Mesenchymal stem cell (in vitro differentiated cells and primary cell): ENCODE data around the gene COL11A1.

Experiments used
- DNase-seq: peaks from one replicate; pipeline ENCODE4 v3.0.0-alpha.2; 2013
- H2AFZ ChIP-seq: one replicate; pipeline ENCODE4 v1.6.1; 2013; ENCODE audit warnings: low read depth, mild to moderate bottlenecking, control low read depth, inconsistent platforms, low read length, moderate library complexity
- H2AK5ac ChIP-seq: 2 replicates; pipeline ENCODE4 v1.6.1; 2013; ENCODE audit warnings: low read length, moderate library complexity, mild to moderate bottlenecking, inconsistent platforms; ENCODE audit not compliant: severe bottlenecking
- H2BK120ac ChIP-seq: one replicate; pipeline ENCODE4 v1.6.1; 2013; ENCODE audit warnings: low read depth, mild to moderate bottlenecking, inconsistent platforms, low read length, moderate library complexity
- H2BK12ac ChIP-seq, 2 experiments: one replicate each; pipeline ENCODE4 v1.6.1; 2013; ENCODE audit warnings: inconsistent platforms in 2 of 2, low read length in 2 of 2, mild to moderate bottlenecking in 2 of 2, moderate library complexity in 2 of 2, control low read depth in 1 of 2
- H2BK15ac ChIP-seq: one replicate; pipeline ENCODE4 v1.6.1; 2013; ENCODE audit warnings: mild to moderate bottlenecking, low read depth, inconsistent platforms; ENCODE audit not compliant: poor library complexity, severe bottlenecking
- H2BK5ac ChIP-seq: 2 replicates; pipeline ENCODE4 v1.6.1; 2013; ENCODE audit warnings: low read depth, mild to moderate bottlenecking, low read length, control low read depth, inconsistent platforms; ENCODE audit not compliant: poor library complexity, severe bottlenecking
- H3K14ac ChIP-seq, 2 experiments: one replicate each; pipeline ENCODE4 v1.6.1; 2013; ENCODE audit warnings: inconsistent platforms in 2 of 2, low read length in 2 of 2, control low read depth in 1 of 2, mild to moderate bottlenecking in 1 of 2, moderate library complexity in 1 of 2
- H3K18ac ChIP-seq, 2 experiments: one replicate each; pipeline ENCODE4 v1.6.1; 2013; ENCODE audit warnings: inconsistent platforms in 2 of 2, low read length in 2 of 2, control low read depth in 1 of 2, low read depth in 1 of 2, mild to moderate bottlenecking in 1 of 2
- H3K23ac ChIP-seq, 2 experiments: one replicate each; pipeline ENCODE4 v1.6.1; 2013; ENCODE audit warnings: inconsistent platforms in 2 of 2, low read length in 2 of 2, mild to moderate bottlenecking in 2 of 2, moderate library complexity in 2 of 2, control low read depth in 1 of 2
- H3K27ac ChIP-seq: 2 replicates; pipeline ENCODE4 v1.5.1; 2013; ENCODE audit warnings: mild to moderate bottlenecking, moderate library complexity, low read length, control low read depth, inconsistent platforms; ENCODE audit not compliant: poor library complexity, severe bottlenecking
- H3K27me3 ChIP-seq, 2 experiments: 2 replicates each; pipeline versions ENCODE4 v1.6.1 to v1.7.0; 2013; ENCODE audit warnings: low read length in 2 of 2, mild to moderate bottlenecking in 2 of 2, moderate library complexity in 2 of 2, control low read depth in 1 of 2, inconsistent platforms in 1 of 2; ENCODE audit not compliant: control insufficient read depth in 1 of 2, insufficient read depth in 1 of 2
- H3K36me3 ChIP-seq, 2 experiments: 2 replicates each; pipeline versions ENCODE4 v1.6.1 to v1.7.0; 2013; ENCODE audit warnings: low read length in 2 of 2, control low read depth in 1 of 2, inconsistent platforms in 1 of 2, low read depth in 1 of 2, mild to moderate bottlenecking in 1 of 2; ENCODE audit not compliant: insufficient read depth in 2 of 2, control insufficient read depth in 1 of 2
- H3K4ac ChIP-seq, 2 experiments: one replicate each; pipeline ENCODE4 v1.6.1; 2013; ENCODE audit warnings: inconsistent platforms in 2 of 2, low read length in 2 of 2, mild to moderate bottlenecking in 2 of 2, moderate library complexity in 2 of 2, control low read depth in 1 of 2, low read depth in 1 of 2
- H3K4me1 ChIP-seq: 2 replicates; pipeline ENCODE4 v1.6.1; 2013; ENCODE audit warnings: low read depth, low read length, control low read depth; ENCODE audit not compliant: control insufficient read depth, insufficient read depth
- H3K4me2 ChIP-seq: 2 replicates; pipeline ENCODE4 v1.6.1; 2013; ENCODE audit warnings: low read length, mild to moderate bottlenecking, inconsistent platforms; ENCODE audit not compliant: poor library complexity, severe bottlenecking
- H3K4me3 ChIP-seq, 2 experiments: 2 replicates each; pipeline versions ENCODE4 v1.5.1 to v1.7.0; 2013; ENCODE audit warnings: low read length in 2 of 2, mild to moderate bottlenecking in 2 of 2, control low read depth in 1 of 2, low read depth in 1 of 2; ENCODE audit not compliant: insufficient read depth in 1 of 2
- H3K79me1 ChIP-seq: replicated peaks from 2 replicates; pipeline ENCODE4 v1.6.1; 2013; ENCODE audit warnings: mild to moderate bottlenecking, control low read depth, low read length, inconsistent platforms; ENCODE audit not compliant: poor library complexity, severe bottlenecking
- H3K9ac ChIP-seq: 2 replicates; pipeline ENCODE4 v1.7.0; 2013; ENCODE audit warnings: mild to moderate bottlenecking, low read length, moderate library complexity
- H3K9me3 ChIP-seq: 2 replicates; pipeline ENCODE4 v1.7.0; 2013; ENCODE audit warnings: mild to moderate bottlenecking, low read length; ENCODE audit not compliant: control insufficient read depth
- H4K8ac ChIP-seq: one replicate; pipeline ENCODE4 v1.6.1; 2013; ENCODE audit warnings: inconsistent platforms, mild to moderate bottlenecking, low read length, moderate library complexity
- H4K91ac ChIP-seq: one replicate; pipeline ENCODE4 v1.6.1; 2013; ENCODE audit warnings: mild to moderate bottlenecking, low read length, inconsistent platforms
- WGBS: methylation state at CpG from one replicate; pipeline ENCODE4 v1.1.7; 2013; ENCODE audit warnings: mixed read lengths; 5-methylcytosine and 5-hydroxymethylcytosine counted together

Gene COL11A1

DNA sequence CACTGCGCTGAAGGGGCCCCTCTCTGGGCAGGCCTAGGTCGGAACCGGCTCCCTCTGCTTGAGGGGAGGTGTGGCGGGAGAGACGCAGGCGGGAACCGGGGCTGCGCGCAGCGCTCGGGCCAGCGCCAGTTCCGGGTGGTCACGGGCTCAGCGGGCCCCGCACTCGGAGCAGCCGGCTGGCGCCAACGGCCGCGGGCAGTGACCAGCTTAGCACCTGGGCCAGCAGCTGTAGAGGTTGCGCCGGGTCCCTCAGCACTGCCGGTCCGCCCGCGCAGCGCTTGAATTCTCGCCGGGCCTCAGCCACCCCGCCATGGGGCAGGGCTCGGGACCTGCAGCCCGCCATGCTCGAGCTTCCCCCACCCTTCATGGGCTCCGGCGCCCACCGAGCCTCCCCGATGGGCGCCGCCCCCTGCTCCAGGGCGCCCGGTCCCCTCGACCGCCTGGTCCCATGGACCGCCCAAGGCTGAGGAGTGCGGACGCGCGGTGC is 254.6 kb downstream of the COL11A1 start:
- H3K36me3 ChIP-seq = no peaks in the 10 kb centered on the region
- no peak overlapping the region for H3K4ac ChIP-seq
- H4K91ac ChIP-seq = no peak overlapping the region
- no peak overlapping the region for H4K8ac ChIP-seq
- H3K27ac ChIP-seq = no peak overlapping the region
- H3K18ac ChIP-seq = no peak overlapping the region
- H2AFZ ChIP-seq = no peak overlapping the region
- H3K79me1 ChIP-seq = no peaks in the 10 kb centered on the region
- WGBS = 96% methylated on average over 47 of the region's 50 CpGs
- H3K9ac ChIP-seq = no peak overlapping the region
- no peak overlapping the region for H3K23ac ChIP-seq
- no peak overlapping the region for H2BK15ac ChIP-seq
- H2BK120ac ChIP-seq = no peak overlapping the region
- H3K27me3 ChIP-seq = no peaks in the 10 kb centered on the region
- peaks cover 11% of the 10 kb centered on the region for H3K9me3 ChIP-seq
- no peak overlapping the region for H2BK12ac ChIP-seq
- H3K4me1 ChIP-seq = peaks cover 1% of the 10 kb centered on the region
- no peak overlapping the region for H2AK5ac ChIP-seq
- H3K4me3 ChIP-seq = no peak overlapping the region
- no peak overlapping the region for H3K4me2 ChIP-seq
- H2BK5ac ChIP-seq = no peak overlapping the region
- H3K14ac ChIP-seq = no peak overlapping the region
- DNase-seq = no peak

DNA sequence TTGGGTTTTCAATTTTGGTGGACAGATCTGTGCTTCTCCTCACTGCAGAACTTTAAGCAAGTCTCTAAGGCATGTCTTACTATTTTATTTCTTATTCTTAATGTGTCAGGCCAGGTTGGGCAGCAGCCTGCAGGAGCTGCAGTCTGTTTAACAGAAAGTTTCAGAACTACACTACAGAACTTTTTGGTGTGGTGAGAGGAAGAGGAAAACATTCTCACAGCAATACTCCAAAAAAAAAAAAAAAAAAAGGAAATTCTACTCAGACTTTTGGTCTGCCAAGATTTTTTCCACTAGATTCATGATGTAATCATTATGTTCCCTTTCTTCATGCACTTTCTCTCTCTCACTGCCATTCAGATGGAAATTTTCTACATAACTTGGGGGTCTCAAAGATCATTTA is 255.2 kb downstream of the COL11A1 start:
- H3K23ac ChIP-seq = no peak overlapping the region
- no peak overlapping the region for H4K8ac ChIP-seq
- H3K9ac ChIP-seq = no peak overlapping the region
- H2BK12ac ChIP-seq = no peak overlapping the region
- H3K27me3 ChIP-seq = no peaks in the 10 kb centered on the region
- H2BK120ac ChIP-seq = no peak overlapping the region
- H3K4me3 ChIP-seq = no peak overlapping the region
- H3K9me3 ChIP-seq = peaks cover 13% of the 10 kb centered on the region
- peaks cover 1% of the 10 kb centered on the region for H3K4me1 ChIP-seq
- H2BK15ac ChIP-seq = no peak overlapping the region
- no peak overlapping the region for H3K27ac ChIP-seq
- H3K18ac ChIP-seq = no peak overlapping the region
- H3K4me2 ChIP-seq = no peak overlapping the region
- no peak overlapping the region for H2AFZ ChIP-seq
- DNase-seq = no peak
- no peaks in the 10 kb centered on the region for H3K79me1 ChIP-seq
- H3K4ac ChIP-seq = no peak overlapping the region
- H3K14ac ChIP-seq = no peak overlapping the region
- H4K91ac ChIP-seq = no peak overlapping the region
- H2BK5ac ChIP-seq = no peak overlapping the region
- H3K36me3 ChIP-seq = no peaks in the 10 kb centered on the region
- no peak overlapping the region for H2AK5ac ChIP-seq

DNA sequence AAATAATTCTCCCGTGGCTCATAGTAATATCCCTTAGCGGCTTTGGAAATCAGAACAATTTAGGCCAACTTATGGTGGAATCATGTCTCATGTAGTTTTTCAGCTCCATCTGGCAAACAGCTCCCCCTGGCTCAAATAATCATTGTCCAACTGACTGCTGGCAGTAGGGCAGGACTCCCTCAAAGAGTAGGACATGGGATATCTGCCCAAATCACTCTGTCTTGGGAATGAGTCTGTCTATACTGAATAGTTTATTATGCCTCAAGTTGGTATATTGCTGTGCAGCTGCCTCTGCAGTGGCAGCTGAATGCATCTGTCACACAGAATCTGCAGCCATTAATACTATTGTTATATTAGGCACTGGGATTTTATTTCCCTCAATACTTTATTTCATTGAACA is 255.7 kb downstream of the COL11A1 start:
- no peak overlapping the region for H3K18ac ChIP-seq
- no peak overlapping the region for H3K4me2 ChIP-seq
- no peak overlapping the region for H3K9ac ChIP-seq
- no peak overlapping the region for H3K23ac ChIP-seq
- no peak overlapping the region for H3K27ac ChIP-seq
- peaks cover 17% of the 10 kb centered on the region for H3K9me3 ChIP-seq
- no peaks in the 10 kb centered on the region for H3K36me3 ChIP-seq
- H2AK5ac ChIP-seq = no peak overlapping the region
- no peak overlapping the region for H2BK15ac ChIP-seq
- H3K79me1 ChIP-seq = no peaks in the 10 kb centered on the region
- no peak overlapping the region for H2AFZ ChIP-seq
- WGBS = 95% methylated on average over 2 of the region's 2 CpGs
- H3K14ac ChIP-seq = no peak overlapping the region
- H3K27me3 ChIP-seq = no peaks in the 10 kb centered on the region
- no peak overlapping the region for H2BK5ac ChIP-seq
- H2BK120ac ChIP-seq = no peak overlapping the region
- no peak overlapping the region for H4K8ac ChIP-seq
- no peak overlapping the region for H3K4me3 ChIP-seq
- peaks cover 1% of the 10 kb centered on the region for H3K4me1 ChIP-seq
- no peak for DNase-seq
- no peak overlapping the region for H2BK12ac ChIP-seq
- no peak overlapping the region for H4K91ac ChIP-seq
- no peak overlapping the region for H3K4ac ChIP-seq

DNA sequence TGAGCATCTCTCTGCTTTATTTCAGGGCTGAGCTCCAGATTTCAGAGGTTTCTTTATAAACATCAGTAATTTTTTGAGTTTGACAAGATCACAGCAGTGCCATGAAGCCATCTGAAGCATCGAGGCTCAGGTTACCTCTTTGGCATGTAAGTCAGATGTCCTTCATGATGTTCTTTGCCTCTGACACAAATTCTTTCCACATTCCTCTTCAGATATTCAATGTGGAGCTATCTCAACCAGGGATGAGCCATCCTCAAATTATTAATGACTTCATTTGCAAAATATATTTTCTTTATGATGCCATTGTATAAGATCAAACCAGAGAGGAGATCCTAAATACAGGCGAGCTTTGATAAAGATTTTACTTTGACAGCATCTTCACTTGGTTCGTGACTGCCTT is 256.7 kb downstream of the COL11A1 start:
- no peak overlapping the region for H3K9ac ChIP-seq
- no peak overlapping the region for H3K4me2 ChIP-seq
- no peak overlapping the region for H2AK5ac ChIP-seq
- no peak overlapping the region for H2AFZ ChIP-seq
- H4K91ac ChIP-seq = no peak overlapping the region
- no peak overlapping the region for H2BK120ac ChIP-seq
- H3K27me3 ChIP-seq = no peaks in the 10 kb centered on the region
- no peak overlapping the region for H3K14ac ChIP-seq
- H3K4ac ChIP-seq = no peak overlapping the region
- H3K23ac ChIP-seq = no peak overlapping the region
- no peak overlapping the region for H2BK12ac ChIP-seq
- peaks cover 17% of the 10 kb centered on the region for H3K9me3 ChIP-seq
- H3K27ac ChIP-seq = no peak overlapping the region
- no peak overlapping the region for H2BK15ac ChIP-seq
- no peak overlapping the region for H3K18ac ChIP-seq
- no peak overlapping the region for H2BK5ac ChIP-seq
- WGBS = 90% methylated on average over 3 of the region's 3 CpGs
- H4K8ac ChIP-seq = no peak overlapping the region
- no peaks in the 10 kb centered on the region for H3K36me3 ChIP-seq
- no peak for DNase-seq
- H3K79me1 ChIP-seq = no peaks in the 10 kb centered on the region
- peaks cover 1% of the 10 kb centered on the region for H3K4me1 ChIP-seq
- H3K4me3 ChIP-seq = no peak overlapping the region
